K562 (cell line): Measurements from ENCODE around the gene ZNF138. TPM values are rescaled to one million over a fixed set of nuclear protein-coding genes. Genes with fewer than 3 reads are reported as not detected.

ENCODE experiments used
- DACH1 ChIP-seq: fragments of 450-650 bp; IDR thresholded peaks from 2 replicates; pipeline ENCODE4 v1.6.1; 2018; ENCODE audit not compliant: partially characterized antibody
- GABPB1 ChIP-seq: sonication (generic); formaldehyde crosslinking; IDR thresholded peaks from 2 replicates; pipeline ENCODE4 v1.8.0; 2022; ENCODE audit warnings: mild to moderate bottlenecking, missing genetic modification reagents
- ZNF785 ChIP-seq: fragments of 250-450 bp; sonication (Bioruptor Pico); IDR thresholded peaks from 2 replicates; pipeline ENCODE4 v1.4.0; 2020; ENCODE audit warnings: mild to moderate bottlenecking
- polyA plus RNA-seq, 8 experiments: library from polyadenylated mRNA; depleted of rRNA in 4 of 8; stranded (reverse) in 5 of 8; unstranded in 3 of 8; fragments of >200 nt; fragmentation: Nextera tagmentation in 2 of 8; fragmentation: Illumina TruSeq in 1 of 8; extraction: Ambion mirVana in 2 of 8; extraction: Trizol in 1 of 8; gene quantifications; 2 replicates each; pipeline versions ENCODE4 v1.2.1 to v1.2.3, GENCODE V29; 2011 to 2014; ENCODE audit warnings: inconsistent platforms in 1 of 8, missing spikeins in 1 of 8
- total RNA-seq, 7 experiments: library from RNA; depleted of rRNA in 6 of 7; stranded (reverse); fragments of >200 nt in 6 of 7; fragmentation: Illumina TruSeq in 2 of 7; extraction: Trizol in 2 of 7; gene quantifications; 2 replicates each; pipeline versions ENCODE4 v1.2.1 to v1.2.3, GENCODE V29; 2011 to 2021; ENCODE audit warnings: low replicate concordance in 1 of 7
- TF ChIP-seq, protein P1 (sequence below): fragments of 450-650 bp; IDR thresholded peaks from 2 replicates; pipeline ENCODE4 v1.6.1; 2016; ENCODE audit warnings: low read depth

ZNF138 gene
- total and polyA plus RNA-seq, 9 of the 15 experiments (the other 6 are each of a cell fraction or from before 2014, with no cell fraction given), result 14.6 to 34.9 (median 22.6) TPM

DNA sequence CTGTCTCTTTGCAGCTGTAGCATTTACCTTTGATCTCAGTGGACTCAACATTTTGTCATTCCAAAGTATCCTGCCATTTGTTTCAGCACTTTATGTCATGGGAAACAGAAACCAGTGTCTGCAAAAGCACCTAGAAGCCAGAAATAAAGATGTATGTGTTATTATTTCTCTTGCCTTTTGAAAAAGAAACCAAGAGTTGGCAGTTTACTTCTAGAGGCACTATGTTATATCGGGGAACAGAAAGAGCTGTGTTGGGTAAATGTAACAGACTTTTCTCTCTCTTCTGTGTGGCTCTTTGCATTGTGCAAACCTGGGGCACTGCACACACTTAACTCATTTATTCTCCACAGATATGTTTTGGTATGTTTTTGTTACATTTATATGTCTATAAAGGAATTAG, 36.7 kb downstream of the ZNF138 start (continued):
- TF ChIP-seq, protein P1, sequence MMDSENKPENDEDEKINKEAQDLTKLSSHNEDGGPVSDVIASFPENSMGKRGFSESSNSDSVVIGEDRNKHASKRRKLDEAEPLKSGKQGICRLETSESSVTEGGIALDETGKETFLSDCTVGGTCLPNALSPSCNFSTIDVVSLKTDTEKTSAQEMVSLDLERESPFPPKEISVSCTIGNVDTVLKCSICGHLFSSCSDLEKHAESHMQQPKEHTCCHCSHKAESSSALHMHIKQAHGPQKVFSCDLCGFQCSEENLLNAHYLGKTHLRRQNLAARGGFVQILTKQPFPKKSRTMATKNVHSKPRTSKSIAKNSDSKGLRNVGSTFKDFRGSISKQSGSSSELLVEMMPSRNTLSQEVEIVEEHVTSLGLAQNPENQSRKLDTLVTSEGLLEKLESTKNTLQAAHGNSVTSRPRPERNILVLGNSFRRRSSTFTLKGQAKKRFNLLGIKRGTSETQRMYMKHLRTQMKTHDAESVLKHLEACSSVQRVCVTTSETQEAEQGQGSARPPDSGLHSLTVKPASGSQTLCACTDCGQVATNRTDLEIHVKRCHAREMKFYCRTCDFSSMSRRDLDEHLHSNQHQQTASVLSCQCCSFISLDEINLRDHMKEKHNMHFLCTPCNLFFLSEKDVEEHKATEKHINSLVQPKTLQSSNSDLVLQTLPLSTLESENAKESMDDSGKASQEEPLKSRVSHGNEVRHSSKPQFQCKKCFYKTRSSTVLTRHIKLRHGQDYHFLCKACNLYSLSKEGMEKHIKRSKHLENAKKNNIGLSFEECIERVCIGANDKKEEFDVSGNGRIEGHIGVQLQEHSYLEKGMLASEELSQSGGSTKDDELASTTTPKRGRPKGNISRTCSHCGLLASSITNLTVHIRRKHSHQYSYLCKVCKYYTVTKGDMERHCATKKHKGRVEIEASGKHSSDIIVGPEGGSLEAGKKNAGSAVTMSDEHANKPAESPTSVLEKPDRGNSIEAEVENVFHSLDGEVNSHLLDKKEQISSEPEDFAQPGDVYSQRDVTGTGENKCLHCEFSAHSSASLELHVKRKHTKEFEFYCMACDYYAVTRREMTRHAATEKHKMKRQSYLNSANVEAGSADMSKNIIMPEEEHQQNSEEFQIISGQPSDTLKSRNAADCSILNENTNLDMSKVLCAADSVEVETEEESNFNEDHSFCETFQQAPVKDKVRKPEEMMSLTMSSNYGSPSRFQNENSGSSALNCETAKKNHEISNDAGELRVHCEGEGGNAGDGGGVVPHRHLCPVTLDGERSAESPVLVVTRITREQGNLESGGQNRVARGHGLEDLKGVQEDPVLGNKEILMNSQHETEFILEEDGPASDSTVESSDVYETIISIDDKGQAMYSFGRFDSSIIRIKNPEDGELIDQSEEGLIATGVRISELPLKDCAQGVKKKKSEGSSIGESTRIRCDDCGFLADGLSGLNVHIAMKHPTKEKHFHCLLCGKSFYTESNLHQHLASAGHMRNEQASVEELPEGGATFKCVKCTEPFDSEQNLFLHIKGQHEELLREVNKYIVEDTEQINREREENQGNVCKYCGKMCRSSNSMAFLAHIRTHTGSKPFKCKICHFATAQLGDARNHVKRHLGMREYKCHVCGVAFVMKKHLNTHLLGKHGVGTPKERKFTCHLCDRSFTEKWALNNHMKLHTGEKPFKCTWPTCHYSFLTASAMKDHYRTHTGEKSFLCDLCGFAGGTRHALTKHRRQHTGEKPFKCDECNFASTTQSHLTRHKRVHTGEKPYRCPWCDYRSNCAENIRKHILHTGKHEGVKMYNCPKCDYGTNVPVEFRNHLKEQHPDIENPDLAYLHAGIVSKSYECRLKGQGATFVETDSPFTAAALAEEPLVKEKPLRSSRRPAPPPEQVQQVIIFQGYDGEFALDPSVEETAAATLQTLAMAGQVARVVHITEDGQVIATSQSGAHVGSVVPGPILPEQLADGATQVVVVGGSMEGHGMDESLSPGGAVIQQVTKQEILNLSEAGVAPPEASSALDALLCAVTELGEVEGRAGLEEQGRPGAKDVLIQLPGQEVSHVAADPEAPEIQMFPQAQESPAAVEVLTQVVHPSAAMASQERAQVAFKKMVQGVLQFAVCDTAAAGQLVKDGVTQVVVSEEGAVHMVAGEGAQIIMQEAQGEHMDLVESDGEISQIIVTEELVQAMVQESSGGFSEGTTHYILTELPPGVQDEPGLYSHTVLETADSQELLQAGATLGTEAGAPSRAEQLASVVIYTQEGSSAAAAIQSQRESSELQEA, result no peak
- TF ChIP-seq ZNF785, result no peak
- TF ChIP-seq DACH1, result no peak
- TF ChIP-seq GABPB1 (CRISPR knock-in tag), result no peak
